ENCODE measurements around the gene KLF6. TPM values are rescaled to one million over a fixed set of nuclear protein-coding genes. Genes with fewer than 3 reads are reported as not detected.

KLF6 gene
- total RNA-seq (2021) (27.7 and 41.9 TPM in 2 replicates), Bru-seq, nascent RNA (percentile 98 among the genes with signal in this experiment), BruChase-seq, experiment 1, labeled RNA remaining after a 2-hour chase (percentile 98 among the genes with signal in this experiment), BruChase-seq, experiment 2, labeled RNA remaining after a 6-hour chase (percentile 74 among the genes with signal in this experiment)
- long read RNA-seq, full-length matches to known transcripts: 31 of 40 reads
- long read RNA-seq, partial matches to known transcripts: 1 of 40 reads
- long read RNA-seq, other reads (novel, unspliced or antisense): 8 of 40 reads

- Histone ChIP-seq H3K9me2 (ENCODE audit: insufficient read depth) (no peaks in the 10 kb centered on the region), H3K4me2 (peak within 1 kb of the TSS; percentile 95), H3K36me3 (ENCODE audit: low read depth) (peaks cover 14% of the 10 kb centered on the region), H3F3A (ENCODE audit: insufficient read depth, low read depth) (peaks cover 27% of the 10 kb centered on the region; the same call in 1 of the 2 replicates), H3K4me3 (peak within 1 kb of the TSS; percentile 85), H3K27me3 (ENCODE audit: insufficient read depth, low read depth) (no peaks in the 10 kb centered on the region), H2AFZ (no peak within 1 kb of the TSS), H4K20me1 (ENCODE audit: insufficient read depth) (no peaks in the 10 kb centered on the region), H3K27ac (peak within 1 kb of the TSS; percentile 98), H3K4me1 (replicated peaks; ENCODE audit: insufficient read depth) (peaks cover 33% of the 10 kb centered on the region), H3K9me3 (ENCODE audit: insufficient read depth, low read depth) (no peaks in the 10 kb centered on the region), H3K79me2 (ENCODE audit: low read depth) (peaks cover 59% of the 10 kb centered on the region)
- intact Hi-C loops (cut with micrococcal nuclease; ENCODE audit: unreplicated experiment): loop anchor here (1.0 to 10.0 kb wide), 10 partner anchors 22 to 983 kb away; no protein-coding TSS in a partner anchor
- TSS peak; percentile 48 for BruUV-seq (replicated peaks)
- CTCF ChIA-PET: interaction anchor here (0.6 to 0.7 kb wide), 2 partner anchors 71 to 590 kb away, joined by 3 read pairs; no protein-coding TSS in a partner anchor
- POLR2A ChIA-PET (ENCODE audit: unreplicated experiment): interaction anchor here (0.5 to 1.7 kb wide), 23 partner anchors 8 to 1704 kb away, joined by 3 to 27 read pairs (median 6); no protein-coding TSS in a partner anchor
- TF ChIP-seq EZH2 (IDR thresholded peaks at IDR 0.05; ENCODE audit: low read depth): no peak
- no peak for TF ChIP-seq CTCF (conservative IDR thresholded peaks at IDR 0.05)
- DNase-seq: no peak
Measured at GRCh38 chr10:3784510-3785250, at the start of gene KLF6. TSS of gene KLF6 (minus strand) at chr10:3785209. CDS start at chr10:3785014, 195 bp downstream.

GRCh38 chr10:3834404-3834803 lies 49.4 kb upstream of the KLF6 start:
- Histone ChIP-seq H3K9me3 (ENCODE audit: insufficient read depth, low read depth) (no peaks in the 10 kb centered on the region), H3K9me2 (ENCODE audit: insufficient read depth) (no peaks in the 10 kb centered on the region), H3K36me3 (ENCODE audit: low read depth) (no peaks in the 10 kb centered on the region), H3K27ac (no peak overlapping the region), H3K4me3 (no peak overlapping the region), H3K27me3 (ENCODE audit: insufficient read depth, low read depth) (no peaks in the 10 kb centered on the region), H3K79me2 (ENCODE audit: low read depth) (no peaks in the 10 kb centered on the region), H3K4me2 (no peak overlapping the region), H2AFZ (no peak overlapping the region), H3F3A (ENCODE audit: insufficient read depth, low read depth) (no peaks in the 10 kb centered on the region), H3K4me1 (replicated peaks; ENCODE audit: insufficient read depth) (peaks cover 9% of the 10 kb centered on the region; the same call in 1 of the 2 replicates), H4K20me1 (ENCODE audit: insufficient read depth) (no peaks in the 10 kb centered on the region)
- intact Hi-C loops (cut with micrococcal nuclease; ENCODE audit: unreplicated experiment): no loop called here
- POLR2A ChIA-PET (ENCODE audit: unreplicated experiment): no interaction called here
- TF ChIP-seq EZH2 (IDR thresholded peaks at IDR 0.05; ENCODE audit: low read depth) (no peak), CTCF (conservative IDR thresholded peaks at IDR 0.05) (no peak)
- no peak for DNase-seq
- BruUV-seq (replicated peaks): no TSS peak
- CTCF ChIA-PET: no interaction called here

- Histone ChIP-seq H3F3A (ENCODE audit: insufficient read depth, low read depth) (no peaks in the 10 kb centered on the region), H3K9me3 (ENCODE audit: insufficient read depth, low read depth) (no peaks in the 10 kb centered on the region), H3K36me3 (ENCODE audit: low read depth) (no peaks in the 10 kb centered on the region), H3K4me1 (replicated peaks; ENCODE audit: insufficient read depth) (peaks cover 9% of the 10 kb centered on the region; the same call in 1 of the 2 replicates), H3K9me2 (ENCODE audit: insufficient read depth) (no peaks in the 10 kb centered on the region), H3K4me2 (no peak overlapping the region), H3K79me2 (ENCODE audit: low read depth) (no peaks in the 10 kb centered on the region), H3K27me3 (ENCODE audit: insufficient read depth, low read depth) (no peaks in the 10 kb centered on the region), H2AFZ (no peak overlapping the region), H3K4me3 (no peak overlapping the region), H4K20me1 (ENCODE audit: insufficient read depth) (no peaks in the 10 kb centered on the region), H3K27ac (no peak overlapping the region)
- BruUV-seq (replicated peaks): no TSS peak
- intact Hi-C loops (cut with micrococcal nuclease; ENCODE audit: unreplicated experiment): no loop called here
- POLR2A ChIA-PET (ENCODE audit: unreplicated experiment): no interaction called here
- CTCF ChIA-PET: no interaction called here
- no peak for TF ChIP-seq EZH2 (IDR thresholded peaks at IDR 0.05; ENCODE audit: low read depth)
- TF ChIP-seq CTCF (conservative IDR thresholded peaks at IDR 0.05): no peak
- DNase-seq: no peak
Measured at GRCh38 chr10:3833046-3833445, 48.0 kb upstream of the KLF6 start.
